Esophagus muscularis mucosa (tissue), 3 donors: ENCODE data around the gene SORCS2.

Source experiments
- CTCF ChIP-seq, 3 experiments: fragments of 200-600 bp in 2 of 3; fragments of 450-650 bp in 1 of 3; sonication (generic) in 2 of 3; IDR thresholded peaks; one replicate each; pipeline ENCODE4 v1.5.1; 2017 to 2019; ENCODE audit warnings: antibody characterized with exemption in 3 of 3, mild to moderate bottlenecking in 2 of 3, moderate library complexity in 1 of 3
- POLR2A ChIP-seq: fragments of 450-650 bp; IDR thresholded peaks from one replicate; pipeline ENCODE4 v1.6.1; 2017; ENCODE audit warnings: antibody characterized with exemption, moderate library complexity, mild to moderate bottlenecking, low read depth

- TF ChIP-seq POLR2A (no peak), CTCF (IDR thresholded peaks at IDR 0.05) (no peak)
Measured at GRCh38 chr4:7315935-7316334, 123.6 kb downstream of the SORCS2 start.
